ENCODE results near the gene SBF2. TPM values are rescaled to one million over a fixed set of nuclear protein-coding genes. Genes with fewer than 3 reads are reported as not detected.

The SBF2 gene
- total and polyA plus RNA-seq, 5 donors from 2014 or later, result 1.1 to 5.5 (median 2.1) TPM

DNA sequence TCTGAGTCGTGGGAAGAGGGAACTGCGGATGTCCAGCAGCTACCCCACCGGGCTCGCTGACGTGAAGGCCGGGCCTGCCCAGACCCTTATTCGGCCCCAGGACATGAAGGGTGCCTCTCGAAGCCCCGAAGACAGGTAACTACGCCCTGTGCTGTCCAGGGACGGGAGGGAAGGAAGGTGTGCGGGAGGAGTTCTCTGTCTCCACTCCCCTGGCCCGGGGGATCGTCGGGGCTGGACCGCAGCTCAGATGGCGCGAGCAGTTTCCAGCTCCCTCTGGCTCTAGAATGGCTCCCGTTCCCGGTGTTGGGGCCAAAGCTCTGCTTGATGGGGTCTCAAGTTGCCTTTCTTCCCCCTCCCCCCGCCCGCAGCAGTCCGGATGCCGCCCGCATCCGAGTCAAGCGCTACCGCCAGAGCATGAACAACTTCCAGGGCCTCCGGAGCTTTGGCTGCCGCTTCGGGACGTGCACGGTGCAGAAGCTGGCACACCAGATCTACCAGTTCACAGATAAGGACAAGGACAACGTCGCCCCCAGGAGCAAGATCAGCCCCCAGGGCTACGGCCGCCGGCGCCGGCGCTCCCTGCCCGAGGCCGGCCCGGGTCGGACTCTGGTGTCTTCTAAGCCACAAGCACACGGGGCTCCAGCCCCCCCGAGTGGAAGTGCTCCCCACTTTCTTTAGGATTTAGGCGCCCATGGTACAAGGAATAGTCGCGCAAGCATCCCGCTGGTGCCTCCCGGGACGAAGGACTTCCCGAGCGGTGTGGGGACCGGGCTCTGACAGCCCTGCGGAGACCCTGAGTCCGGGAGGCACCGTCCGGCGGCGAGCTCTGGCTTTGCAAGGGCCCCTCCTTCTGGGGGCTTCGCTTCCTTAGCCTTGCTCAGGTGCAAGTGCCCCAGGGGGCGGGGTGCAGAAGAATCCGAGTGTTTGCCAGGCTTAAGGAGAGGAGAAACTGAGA lies 12.2 kb upstream of the SBF2 start:
- Histone ChIP-seq H3K27me3 (ENCODE audit: control insufficient read depth, insufficient read depth, low read length) (peaks cover 37% of the 10 kb centered on the region), H3K9me3 (ENCODE audit: control insufficient read depth in 2 of 2, low read length in 2 of 2) (no peaks in the 10 kb centered on the region), H3K4me1 (ENCODE audit: control insufficient read depth, insufficient read depth, low read length, poor library complexity, severe bottlenecking) (peaks cover 55% of the 10 kb centered on the region), H3K4me3 (ENCODE audit: low read depth, low read length) (peak overlapping the region; percentile 59), H3K36me3 (ENCODE audit: control insufficient read depth, insufficient read depth, low read length) (no peaks in the 10 kb centered on the region), H3K27ac (ENCODE audit: insufficient read depth, low read length, poor library complexity, severe bottlenecking) (no peak overlapping the region)
- no peak overlapping the region for H3K27ac Mint-ChIP-seq
- ATAC-seq (ENCODE audit: low read depth in 2 of 2) (no peak), DNase-seq (peak in 2 of 3 donors; percentile 18 to 38)
- peak overlapping the region; percentile 69 to 99 (median 94) for H3K4me3 Mint-ChIP-seq
- peaks cover 0 to 4% (median 0%) of the 10 kb centered on the region in 7 donors for H3K9me3 Mint-ChIP-seq
- H3K36me3 Mint-ChIP-seq, result no peaks in the 10 kb centered on the region
- peaks cover 84% of the 10 kb centered on the region for H3K27me3 Mint-ChIP-seq
- peaks cover 10 to 58% (median 27%) of the 10 kb centered on the region in 4 donors for H3K4me1 Mint-ChIP-seq

DNA sequence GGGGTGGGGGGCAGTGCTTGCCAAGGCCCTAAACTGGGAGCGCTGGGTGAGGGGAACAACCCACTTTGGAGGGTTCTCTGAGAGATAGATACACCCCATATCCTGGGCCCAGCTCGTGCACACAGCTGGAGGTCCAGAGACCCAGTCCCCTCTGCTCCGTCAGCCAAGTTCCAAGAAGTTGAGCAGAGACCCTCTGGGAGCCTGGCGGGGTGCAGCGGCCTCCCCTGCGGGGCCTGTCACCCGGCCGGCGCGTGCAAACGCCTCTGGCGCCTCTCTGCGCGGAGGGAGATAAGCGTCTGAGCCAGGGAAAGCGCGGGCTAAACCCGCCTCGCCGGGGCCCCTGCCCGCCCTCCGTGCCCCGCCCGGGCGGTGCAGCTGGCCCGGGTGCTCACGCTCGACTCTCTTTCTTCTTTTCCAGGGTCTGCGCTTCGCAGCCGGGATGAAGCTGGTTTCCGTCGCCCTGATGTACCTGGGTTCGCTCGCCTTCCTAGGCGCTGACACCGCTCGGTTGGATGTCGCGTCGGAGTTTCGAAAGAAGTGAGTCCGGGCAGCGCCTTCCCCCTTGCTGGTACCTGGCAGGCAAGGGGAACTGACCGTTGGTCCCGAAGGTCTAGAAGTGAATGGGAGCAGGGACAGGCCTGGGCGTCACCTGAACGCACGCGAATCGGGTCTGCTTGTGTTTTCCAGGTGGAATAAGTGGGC lies 11.4 kb upstream of the SBF2 start:
- H3K9me3 Mint-ChIP-seq, result peaks cover 0 to 4% (median 0%) of the 10 kb centered on the region in 7 donors
- no peaks in the 10 kb centered on the region for H3K36me3 Mint-ChIP-seq
- Histone ChIP-seq H3K9me3 (ENCODE audit: control insufficient read depth in 2 of 2, low read length in 2 of 2) (no peaks in the 10 kb centered on the region), H3K36me3 (ENCODE audit: control insufficient read depth, insufficient read depth, low read length) (no peaks in the 10 kb centered on the region), H3K27ac (ENCODE audit: insufficient read depth, low read length, poor library complexity, severe bottlenecking) (no peak overlapping the region), H3K4me3 (ENCODE audit: low read depth, low read length) (peak overlapping the region; percentile 59), H3K4me1 (ENCODE audit: control insufficient read depth, insufficient read depth, low read length, poor library complexity, severe bottlenecking) (peaks cover 55% of the 10 kb centered on the region), H3K27me3 (ENCODE audit: control insufficient read depth, insufficient read depth, low read length) (peaks cover 43% of the 10 kb centered on the region)
- H3K4me3 Mint-ChIP-seq, result peak overlapping the region; percentile 83 to 99 (median 91)
- DNase-seq (peak in 2 of 3 donors; percentile 22 to 28), ATAC-seq (ENCODE audit: low read depth in 2 of 2) (no peak)
- peak overlapping the region in 1 of 3 donors; percentile 9 for H3K27ac Mint-ChIP-seq
- H3K27me3 Mint-ChIP-seq, result peaks cover 83% of the 10 kb centered on the region
- peaks cover 10 to 58% (median 27%) of the 10 kb centered on the region in 4 donors for H3K4me1 Mint-ChIP-seq

DNA sequence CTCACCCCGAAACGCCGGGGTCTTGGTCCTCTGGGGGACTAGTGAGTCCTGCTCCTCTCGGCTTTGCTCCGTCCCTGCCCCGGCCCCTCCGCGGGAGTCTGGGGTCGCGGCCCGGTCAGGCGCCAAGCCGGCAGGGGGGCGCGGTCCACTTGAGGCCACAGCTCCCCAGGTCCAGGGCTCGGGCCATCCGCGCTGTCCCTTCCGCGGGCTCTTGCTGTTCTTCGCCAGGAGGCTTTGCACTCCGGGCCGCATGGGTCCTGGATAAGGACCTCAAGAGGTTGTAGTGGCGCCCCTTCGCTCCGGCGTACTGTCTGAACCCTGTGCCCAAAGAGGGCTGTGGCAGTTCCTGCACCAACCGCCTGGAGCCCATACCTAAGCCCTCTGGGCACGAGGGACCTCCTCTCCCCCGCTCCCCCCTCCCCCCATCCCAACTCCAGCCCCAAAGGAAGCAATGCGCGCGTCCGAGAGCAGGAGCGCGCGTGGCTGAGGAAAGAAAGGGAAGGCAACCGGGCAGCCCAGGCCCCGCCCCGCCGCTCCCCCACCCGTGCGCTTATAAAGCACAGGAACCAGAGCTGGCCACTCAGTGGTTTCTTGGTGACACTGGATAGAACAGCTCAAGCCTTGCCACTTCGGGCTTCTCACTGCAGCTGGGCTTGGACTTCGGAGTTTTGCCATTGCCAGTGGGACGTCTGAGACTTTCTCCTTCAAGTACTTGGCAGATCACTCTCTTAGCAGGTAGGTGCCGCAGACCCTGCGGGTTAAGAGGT lies 10.7 kb upstream of the SBF2 start, which contains the start of gene ADM:
Gene ADM (plus strand): TSS at position 579 of the 767 bp plus-strand sequence. CDS start 628 bp downstream, outside the sequence.
- Mint-ChIP-seq H3K4me3 (peak within 1 kb of the TSS; percentile 97 to 99 (median 98)), H3K27ac (peak within 1 kb of the TSS; percentile 9 to 97 (median 73)), H3K4me1 (peaks cover 10 to 58% (median 27%) of the 10 kb centered on the region in 4 donors), H3K36me3 (no peaks in the 10 kb centered on the region), H3K9me3 (peaks cover 0 to 4% (median 0%) of the 10 kb centered on the region in 7 donors), H3K27me3 (peaks cover 80% of the 10 kb centered on the region)
- ATAC-seq (ENCODE audit: low read depth in 2 of 2) (peak in 1 of 2 donors; percentile 13), DNase-seq (peak in 2 of 3 donors; percentile 31 to 40)
- Histone ChIP-seq H3K4me3 (ENCODE audit: low read depth, low read length) (peak within 1 kb of the TSS; percentile 94), H3K9me3 (ENCODE audit: control insufficient read depth in 2 of 2, low read length in 2 of 2) (no peaks in the 10 kb centered on the region), H3K27me3 (ENCODE audit: control insufficient read depth, insufficient read depth, low read length) (peaks cover 38% of the 10 kb centered on the region), H3K27ac (ENCODE audit: insufficient read depth, low read length, poor library complexity, severe bottlenecking) (no peak within 1 kb of the TSS), H3K36me3 (ENCODE audit: control insufficient read depth, insufficient read depth, low read length) (no peaks in the 10 kb centered on the region), H3K4me1 (ENCODE audit: control insufficient read depth, insufficient read depth, low read length, poor library complexity, severe bottlenecking) (peaks cover 55% of the 10 kb centered on the region)

DNA sequence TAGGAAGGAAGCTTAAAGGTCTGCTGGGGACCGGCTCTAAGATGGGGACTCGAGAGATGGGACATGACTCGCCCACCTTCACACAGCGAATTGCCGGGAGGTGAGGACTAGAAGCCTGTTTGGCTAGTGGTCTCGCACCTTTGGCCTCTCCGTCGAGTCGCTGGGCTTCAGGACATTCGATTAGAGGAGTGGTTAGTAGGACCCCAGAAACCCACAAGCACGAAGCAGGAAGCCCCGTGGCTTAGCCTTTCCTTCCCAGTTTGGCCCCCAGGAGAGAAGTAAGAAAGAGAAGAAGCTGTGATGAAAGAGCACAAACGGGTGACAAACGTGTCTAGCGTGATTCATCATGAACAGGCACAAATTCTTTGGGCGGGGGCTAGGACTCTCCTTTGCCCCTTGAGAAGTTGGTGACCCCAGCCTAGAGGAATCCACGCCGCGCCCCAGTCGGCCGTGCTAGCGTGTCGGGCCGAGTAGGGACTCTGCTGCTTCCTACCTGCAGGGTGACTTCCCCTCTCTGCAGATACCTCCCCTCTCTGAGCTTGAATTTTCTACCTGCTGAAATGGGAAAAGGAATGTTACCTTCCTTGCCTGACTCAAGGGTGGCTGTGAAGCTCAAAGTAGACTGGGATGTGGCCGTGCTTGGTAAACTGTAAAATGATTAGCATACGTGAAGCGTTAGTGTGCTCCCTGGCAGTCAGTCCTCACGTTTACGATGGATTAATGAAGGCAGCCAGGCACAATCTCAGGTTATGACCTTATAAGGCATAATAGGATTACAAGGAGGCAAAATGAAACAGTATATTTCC lies 9.7 kb upstream of the SBF2 start:
- H3K27me3 Mint-ChIP-seq, result peaks cover 79% of the 10 kb centered on the region
- no peaks in the 10 kb centered on the region for H3K9me3 ChIP-seq (ENCODE audit: control insufficient read depth in 2 of 2, low read length in 2 of 2)
- H3K36me3 Mint-ChIP-seq, result no peaks in the 10 kb centered on the region
- H3K4me3 Mint-ChIP-seq, result peak overlapping the region; percentile 97 to 99 (median 98)
- no peak overlapping the region for H3K27ac ChIP-seq (ENCODE audit: insufficient read depth, low read length, poor library complexity, severe bottlenecking)
- no peaks in the 10 kb centered on the region for H3K36me3 ChIP-seq (ENCODE audit: control insufficient read depth, insufficient read depth, low read length)
- peak overlapping the region; percentile 85 to 97 (median 90) for H3K27ac Mint-ChIP-seq
- ATAC-seq (ENCODE audit: low read depth in 2 of 2) (no peak), DNase-seq (peak in 2 of 3 donors; percentile 33 to 34)
- H3K9me3 Mint-ChIP-seq, result peaks cover 0 to 4% (median 0%) of the 10 kb centered on the region in 7 donors
- H3K4me1 Mint-ChIP-seq, result peaks cover 11 to 60% (median 27%) of the 10 kb centered on the region in 4 donors
- peak overlapping the region; percentile 94 for H3K4me3 ChIP-seq (ENCODE audit: low read depth, low read length)
- H3K27me3 ChIP-seq (ENCODE audit: control insufficient read depth, insufficient read depth, low read length), result peaks cover 32% of the 10 kb centered on the region
- peaks cover 55% of the 10 kb centered on the region for H3K4me1 ChIP-seq (ENCODE audit: control insufficient read depth, insufficient read depth, low read length, poor library complexity, severe bottlenecking)

DNA sequence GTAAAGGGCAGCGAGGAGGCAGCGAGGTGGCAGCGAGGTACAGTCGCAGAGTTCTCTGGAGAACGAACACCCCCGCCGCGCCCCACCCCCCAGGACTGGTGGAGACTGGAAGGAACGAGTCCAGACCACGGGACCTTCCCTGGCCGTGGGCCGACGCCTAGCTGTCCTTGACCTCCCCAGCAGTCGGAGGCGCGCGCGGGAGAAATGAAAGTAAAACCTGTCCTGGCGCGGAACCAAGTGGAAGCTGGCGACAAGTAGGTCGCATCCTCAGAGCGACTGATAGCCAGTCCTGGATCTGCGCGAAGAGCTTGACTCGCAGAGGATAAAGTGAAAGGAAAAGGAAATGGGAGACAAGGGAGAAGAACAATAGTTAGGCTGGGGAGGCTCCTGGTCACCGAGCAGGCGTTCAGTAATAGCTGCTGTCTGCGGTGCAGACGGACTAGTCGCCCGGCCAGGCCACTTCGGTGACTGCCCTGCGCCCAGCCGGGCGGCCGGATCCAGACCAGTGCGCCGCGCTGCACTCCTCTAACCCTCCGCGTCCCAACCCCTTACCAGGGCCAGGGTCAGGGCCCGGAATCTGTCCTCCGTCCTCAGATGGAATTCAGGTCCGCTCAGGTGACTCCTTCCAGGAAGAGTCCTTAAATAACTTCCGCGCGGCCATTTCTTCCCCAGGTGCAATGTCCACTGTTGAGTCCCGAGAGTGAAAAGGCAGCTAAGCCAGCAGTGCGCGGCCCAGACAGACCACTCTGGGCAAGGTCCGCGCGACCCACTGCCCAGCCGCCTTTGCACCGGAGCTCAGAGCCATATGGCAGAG lies 8.9 kb upstream of the SBF2 start:
- peaks cover 78% of the 10 kb centered on the region for H3K27me3 Mint-ChIP-seq
- Histone ChIP-seq H3K27me3 (ENCODE audit: control insufficient read depth, insufficient read depth, low read length) (peaks cover 25% of the 10 kb centered on the region), H3K4me1 (ENCODE audit: control insufficient read depth, insufficient read depth, low read length, poor library complexity, severe bottlenecking) (peaks cover 50% of the 10 kb centered on the region), H3K27ac (ENCODE audit: insufficient read depth, low read length, poor library complexity, severe bottlenecking) (peak overlapping the region; percentile 62), H3K9me3 (ENCODE audit: control insufficient read depth in 2 of 2, low read length in 2 of 2) (no peaks in the 10 kb centered on the region), H3K4me3 (ENCODE audit: low read depth, low read length) (peak overlapping the region; percentile 94), H3K36me3 (ENCODE audit: control insufficient read depth, insufficient read depth, low read length) (no peaks in the 10 kb centered on the region)
- DNase-seq (peak; percentile 58 to 74 (median 67)), ATAC-seq (ENCODE audit: low read depth in 2 of 2) (peak; percentile 17 to 22)
- peaks cover 0 to 6% (median 0%) of the 10 kb centered on the region in 7 donors for H3K9me3 Mint-ChIP-seq
- peak overlapping the region; percentile 90 to 97 (median 92) for H3K27ac Mint-ChIP-seq
- no peaks in the 10 kb centered on the region for H3K36me3 Mint-ChIP-seq
- H3K4me3 Mint-ChIP-seq, result peak overlapping the region; percentile 97 to 99 (median 98)
- peaks cover 13 to 59% (median 27%) of the 10 kb centered on the region in 4 donors for H3K4me1 Mint-ChIP-seq

DNA sequence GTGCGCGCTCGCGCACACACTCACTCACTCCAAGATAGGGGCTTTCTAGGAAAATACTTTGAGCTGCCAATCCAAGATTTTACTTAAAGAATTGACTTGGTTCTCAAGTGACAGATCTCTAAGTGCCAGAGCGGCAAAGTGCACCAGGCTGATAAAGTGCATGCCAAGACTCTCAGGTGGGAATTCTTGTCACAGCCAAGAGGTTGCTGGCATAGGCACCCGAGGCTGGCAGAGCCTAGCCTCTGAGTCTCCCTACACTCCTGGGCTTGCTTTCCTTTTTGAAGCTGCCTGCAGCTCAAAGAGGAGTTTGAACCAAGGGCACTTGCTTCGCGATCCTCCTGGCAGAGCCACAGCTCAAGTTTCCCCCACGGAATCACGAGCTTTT lies 8.3 kb upstream of the SBF2 start:
- H3K4me3 Mint-ChIP-seq, result peak overlapping the region; percentile 97 to 99 (median 98)
- H3K9me3 ChIP-seq (ENCODE audit: control insufficient read depth in 2 of 2, low read length in 2 of 2), result no peaks in the 10 kb centered on the region
- H3K36me3 ChIP-seq (ENCODE audit: control insufficient read depth, insufficient read depth, low read length), result no peaks in the 10 kb centered on the region
- H3K27ac Mint-ChIP-seq, result peak overlapping the region; percentile 90 to 97 (median 92)
- H3K27me3 ChIP-seq (ENCODE audit: control insufficient read depth, insufficient read depth, low read length), result peaks cover 29% of the 10 kb centered on the region
- H3K4me1 ChIP-seq (ENCODE audit: control insufficient read depth, insufficient read depth, low read length, poor library complexity, severe bottlenecking), result peaks cover 44% of the 10 kb centered on the region
- H3K36me3 Mint-ChIP-seq, result no peaks in the 10 kb centered on the region
- H3K27ac ChIP-seq (ENCODE audit: insufficient read depth, low read length, poor library complexity, severe bottlenecking), result peak overlapping the region; percentile 62
- peaks cover 77% of the 10 kb centered on the region for H3K27me3 Mint-ChIP-seq
- peak overlapping the region; percentile 94 for H3K4me3 ChIP-seq (ENCODE audit: low read depth, low read length)
- no peak for DNase-seq
- H3K9me3 Mint-ChIP-seq, result peaks cover 0 to 6% (median 0%) of the 10 kb centered on the region in 7 donors
- H3K4me1 Mint-ChIP-seq, result peaks cover 17 to 58% (median 29%) of the 10 kb centered on the region in 4 donors
- ATAC-seq (ENCODE audit: low read depth in 2 of 2), result no peak
